Measurements from ENCODE around the gene SHF.
A peak's percentile ranks its signal among the peaks of the same experiment; 100 is the strongest.

The SHF gene

DNA sequence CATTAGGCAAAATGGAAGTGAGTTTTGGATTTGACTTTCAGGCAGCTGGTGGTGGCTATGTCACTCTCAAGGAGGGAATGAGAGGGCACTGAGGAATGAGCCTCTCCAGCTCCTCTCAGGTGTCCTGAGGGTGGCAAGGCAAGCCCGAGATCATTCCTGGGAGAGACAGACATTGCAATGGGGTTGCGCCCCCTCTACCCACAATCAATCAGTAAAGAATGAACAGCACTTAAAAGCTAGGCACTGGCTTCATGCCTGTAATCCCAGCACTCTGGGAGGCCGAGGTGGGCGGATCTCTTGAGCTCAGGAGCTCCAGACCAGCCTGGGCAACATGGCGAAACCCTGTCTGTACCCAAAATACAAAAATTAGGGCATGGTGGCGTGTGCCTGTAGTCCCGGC, 14.1 kb upstream of the SHF start:
- H3K27ac ChIP-seq = no peak overlapping the region
- TF ChIP-seq ZFX (IDR thresholded peaks at IDR 0.05; ENCODE audit: borderline replicate concordance) = no peak
- TF ChIP-seq, protein P1, sequence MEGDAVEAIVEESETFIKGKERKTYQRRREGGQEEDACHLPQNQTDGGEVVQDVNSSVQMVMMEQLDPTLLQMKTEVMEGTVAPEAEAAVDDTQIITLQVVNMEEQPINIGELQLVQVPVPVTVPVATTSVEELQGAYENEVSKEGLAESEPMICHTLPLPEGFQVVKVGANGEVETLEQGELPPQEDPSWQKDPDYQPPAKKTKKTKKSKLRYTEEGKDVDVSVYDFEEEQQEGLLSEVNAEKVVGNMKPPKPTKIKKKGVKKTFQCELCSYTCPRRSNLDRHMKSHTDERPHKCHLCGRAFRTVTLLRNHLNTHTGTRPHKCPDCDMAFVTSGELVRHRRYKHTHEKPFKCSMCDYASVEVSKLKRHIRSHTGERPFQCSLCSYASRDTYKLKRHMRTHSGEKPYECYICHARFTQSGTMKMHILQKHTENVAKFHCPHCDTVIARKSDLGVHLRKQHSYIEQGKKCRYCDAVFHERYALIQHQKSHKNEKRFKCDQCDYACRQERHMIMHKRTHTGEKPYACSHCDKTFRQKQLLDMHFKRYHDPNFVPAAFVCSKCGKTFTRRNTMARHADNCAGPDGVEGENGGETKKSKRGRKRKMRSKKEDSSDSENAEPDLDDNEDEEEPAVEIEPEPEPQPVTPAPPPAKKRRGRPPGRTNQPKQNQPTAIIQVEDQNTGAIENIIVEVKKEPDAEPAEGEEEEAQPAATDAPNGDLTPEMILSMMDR (IDR thresholded peaks at IDR 0.05) = no peak

DNA sequence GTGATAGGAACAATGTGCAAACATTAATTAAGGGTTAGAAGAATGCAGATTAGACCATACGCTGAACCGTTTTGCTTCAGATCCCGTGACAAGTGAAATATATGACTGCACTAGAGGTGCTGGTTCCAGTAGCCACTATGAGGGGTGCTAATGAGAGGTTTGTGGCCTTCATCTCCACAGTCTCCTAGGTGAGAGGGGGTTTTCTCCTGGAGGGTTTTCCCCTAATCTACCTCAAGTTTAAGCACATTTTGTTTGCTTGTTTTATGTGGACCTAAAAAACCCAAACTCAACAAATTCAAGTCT, 13.7 kb upstream of the SHF start:
- H3K27ac ChIP-seq = peak overlapping the region; percentile 96
- no peak for TF ChIP-seq ZFX (IDR thresholded peaks at IDR 0.05; ENCODE audit: borderline replicate concordance)
- TF ChIP-seq, protein P1 (IDR thresholded peaks at IDR 0.05) = no peak

DNA sequence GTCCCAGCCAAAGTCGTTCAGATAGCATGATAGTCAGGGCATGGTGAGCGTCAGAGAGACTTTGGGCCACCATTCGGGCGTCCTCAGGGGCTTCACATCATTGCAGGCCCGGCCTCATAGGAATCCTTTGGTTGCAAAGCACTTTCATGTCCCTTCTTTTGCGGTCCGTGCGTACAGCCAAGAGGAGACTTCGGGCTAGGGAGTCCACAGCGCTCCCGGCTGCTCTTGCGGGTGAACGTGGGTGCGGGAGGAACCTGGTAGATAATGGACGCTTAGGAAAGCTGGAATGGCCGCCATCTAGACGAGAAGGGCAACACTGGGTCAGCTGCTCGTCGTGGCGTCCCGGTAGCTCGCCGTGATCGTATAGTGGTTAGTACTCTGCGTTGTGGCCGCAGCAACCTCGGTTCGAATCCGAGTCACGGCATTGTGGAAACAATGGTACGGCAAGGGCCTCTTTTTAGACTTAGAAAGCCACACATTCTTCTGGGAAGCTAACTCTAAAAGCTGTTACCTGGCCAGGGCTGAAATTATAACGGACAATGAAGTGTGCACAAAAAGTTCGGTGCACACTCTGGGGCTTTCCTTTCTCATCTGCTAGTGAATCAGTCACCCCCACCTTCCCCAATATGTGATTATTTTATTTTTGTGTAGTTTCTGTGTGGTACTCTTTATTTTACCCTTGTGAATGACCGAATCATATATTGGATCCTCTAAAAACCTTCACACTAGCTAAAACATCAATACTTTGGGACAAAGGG, 13.2 kb upstream of the SHF start:
- H3K27ac ChIP-seq = peak overlapping the region; percentile 96

DNA sequence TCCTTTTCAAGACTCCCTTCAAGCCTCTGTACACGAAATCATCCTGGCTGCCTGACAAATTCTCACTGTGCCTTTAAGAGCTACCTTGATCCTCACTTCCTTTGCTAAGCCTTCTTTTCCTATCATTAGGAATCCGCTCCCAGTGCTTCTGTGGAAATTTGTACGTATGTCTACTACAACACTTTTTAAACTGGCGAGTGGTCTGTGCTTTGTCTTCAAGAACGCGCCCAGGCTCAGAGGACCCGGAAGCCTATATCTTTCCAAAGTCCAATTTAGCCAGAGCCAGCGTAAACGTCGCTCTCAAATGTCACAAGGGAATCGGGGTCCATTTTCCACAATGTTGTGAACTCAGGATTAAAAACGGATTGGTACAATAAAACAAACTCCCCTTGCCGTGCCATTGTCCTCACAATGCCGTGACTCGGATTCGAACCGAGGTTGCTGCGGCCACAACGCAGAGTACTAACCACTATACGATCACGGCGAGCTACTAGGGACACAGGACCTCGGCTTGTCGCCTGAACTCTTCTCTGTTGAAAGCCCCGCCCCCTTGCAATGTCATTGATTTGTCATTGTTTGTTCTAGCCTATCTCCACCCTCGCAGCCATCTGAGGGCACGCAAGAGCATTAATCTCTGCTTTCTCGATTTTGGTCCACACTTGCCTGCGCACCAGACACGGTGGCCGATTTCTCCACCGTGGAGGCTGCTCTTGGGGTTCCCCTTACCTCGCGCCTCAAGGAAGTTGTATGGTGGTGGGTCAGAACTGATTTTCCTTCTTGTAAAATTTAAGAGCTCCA, 12.4 kb upstream of the SHF start:
- peak overlapping the region; percentile 96 for H3K27ac ChIP-seq
- TF ChIP-seq, protein P1 (IDR thresholded peaks at IDR 0.05) = no peak
- TF ChIP-seq ZFX (IDR thresholded peaks at IDR 0.05; ENCODE audit: borderline replicate concordance) = no peak

More for the DNA sequence above, 13.2 kb upstream of the SHF start:
- no peak for TF ChIP-seq ZFX (IDR thresholded peaks at IDR 0.05; ENCODE audit: borderline replicate concordance)
- TF ChIP-seq, protein P1 (IDR thresholded peaks at IDR 0.05) = no peak

DNA sequence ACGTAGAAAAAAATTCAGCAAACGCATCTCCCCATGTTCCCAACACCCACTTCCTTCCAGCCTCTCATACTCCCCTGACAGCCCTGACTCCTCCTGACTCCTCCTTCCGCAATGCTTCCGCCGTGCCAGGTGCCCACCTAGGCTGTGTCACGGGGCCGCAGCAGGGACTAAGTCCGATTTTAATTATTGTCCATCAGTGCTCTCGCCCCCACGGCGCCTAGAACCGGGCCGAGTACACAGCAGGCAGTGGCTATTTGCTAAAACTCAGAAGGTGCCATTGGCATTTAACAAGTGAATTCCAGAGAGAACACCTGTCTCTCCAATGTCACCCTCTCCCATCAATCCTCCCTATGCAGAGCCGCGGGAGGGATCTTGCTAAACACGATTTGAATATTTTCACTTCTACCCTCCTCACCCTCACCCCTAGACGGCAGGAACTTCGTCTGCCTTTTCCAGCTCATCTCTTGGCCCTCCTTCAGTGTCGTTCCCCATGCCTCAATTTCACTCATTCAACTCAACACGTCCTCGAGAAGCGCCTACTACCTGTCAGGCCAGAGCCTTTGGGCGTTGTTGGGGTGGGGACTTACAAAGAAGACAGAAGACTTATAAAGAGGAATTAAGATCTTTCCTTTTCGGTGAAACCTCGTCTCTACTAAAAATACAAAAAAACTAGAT, 11.5 kb upstream of the SHF start:
- peak overlapping the region; percentile 96 for H3K27ac ChIP-seq

DNA sequence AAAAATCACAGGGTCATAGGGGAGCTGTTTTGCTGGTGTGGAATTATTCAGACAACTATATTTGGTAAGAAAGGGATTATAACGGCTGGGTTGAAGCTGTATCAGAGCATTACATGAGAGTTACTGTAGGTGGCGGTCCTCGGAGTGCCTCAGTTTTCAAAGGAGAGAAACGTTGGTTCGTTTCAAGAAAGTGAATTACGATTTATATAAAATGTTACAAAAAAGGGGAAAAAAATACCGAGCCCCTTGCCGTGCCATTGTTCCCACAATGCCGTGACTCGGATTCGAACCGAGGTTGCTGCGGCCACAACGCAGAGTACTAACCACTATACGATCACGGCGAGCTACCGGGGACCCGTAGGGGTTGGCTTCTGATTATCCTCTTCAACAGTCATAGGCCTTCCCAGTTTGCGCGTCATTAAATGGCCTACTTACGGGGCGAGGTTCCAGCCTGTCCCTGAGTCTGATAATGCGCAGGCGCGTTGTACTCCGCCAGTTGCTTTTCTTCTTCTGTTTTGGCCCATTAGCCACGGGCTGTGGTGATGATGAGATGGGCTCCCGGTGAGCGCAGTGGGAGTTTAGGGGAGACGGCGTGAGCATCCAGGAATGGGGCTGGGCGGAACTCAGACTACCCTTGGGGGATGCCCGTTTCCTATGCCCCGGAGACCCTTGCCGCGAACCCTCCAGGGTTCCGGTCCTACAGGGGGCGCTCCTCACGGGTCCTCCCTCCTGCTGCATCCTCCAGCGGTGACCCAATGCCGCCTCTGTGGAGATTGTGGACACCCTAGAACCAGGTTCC, 10.8 kb upstream of the SHF start:
- TF ChIP-seq ZFX (IDR thresholded peaks at IDR 0.05; ENCODE audit: borderline replicate concordance) = no peak
- TF ChIP-seq, protein P1 (IDR thresholded peaks at IDR 0.05) = peak; percentile 88
- H3K27ac ChIP-seq = peak overlapping the region; percentile 96

More for the DNA sequence above, 11.5 kb upstream of the SHF start:
- TF ChIP-seq, protein P1 (IDR thresholded peaks at IDR 0.05) = peak; percentile 55
- TF ChIP-seq ZFX (IDR thresholded peaks at IDR 0.05; ENCODE audit: borderline replicate concordance) = no peak

Data from 22Rv1 (cell line).